HepG2 (cell line): Measurements from ENCODE around the gene CYLD. TPM values are rescaled to one million over a fixed set of nuclear protein-coding genes. Genes with fewer than 3 reads are reported as not detected.
A peak's percentile ranks its signal among the peaks of the same experiment; 100 is the strongest.

Experiments used
- ATAC-seq: fragments of 200-7000 bp; cut with Tn5 transposase; 3 replicates; pipeline ENCODE4 v1.9.1; 2020; ENCODE audit warnings: mild to moderate bottlenecking, moderate library complexity
- BruUV-seq: library from RNA; stranded (reverse); fragments of 400-500 nt; replicated peaks from 2 replicates; lab custom pipeline; 2021; lab: Mats Ljungman, UMichigan
- CTCF ChIA-PET: fragments of 300-600 bp; formaldehyde crosslinking; extraction: SDS; loops from one replicate; lab custom pipeline; 2021; ENCODE audit warnings: low total read pairs, inconsistent platforms, low intra/inter-chr PET ratio; lab: Yijun Ruan, JAX
- POLR2A ChIA-PET: fragments of 350-600 bp; sonication (Branson Sonifier 250); formaldehyde crosslinking; loops from one replicate; lab custom pipeline; 2020; ENCODE audit warnings: antibody characterized with exemption, inconsistent platforms; lab: Yijun Ruan, JAX
- DNase-seq: peaks from one replicate; pipeline ENCODE4 v3.0.0-alpha.2; 2015; ENCODE audit warnings: low spot score
- FAIRE-seq: peaks from 3 replicates; lab custom pipeline; 2011; peaks lifted over from hg19 to GRCh38; lab: Jason Lieb, UNC
- H2AFZ ChIP-seq: one replicate; pipeline ENCODE4 v1.6.1; 2011; ENCODE audit warnings: low read length, inconsistent platforms
- H3K27ac ChIP-seq: fragments of 300-600 bp; 3 replicates; pipeline ENCODE4 v1.8.0; 2011; ENCODE audit warnings: mixed run types, mild to moderate bottlenecking, mixed read lengths, low read length, inconsistent platforms; ENCODE audit not compliant: insufficient read depth; ENCODE audit errors: extremely low read length
- H3K27me3 ChIP-seq, 2 experiments: fragments of 200-600 bp in 1 of 2; 2 replicates in 1 of 2; 3 replicates in 1 of 2; pipeline versions ENCODE4 v1.6.0 to v1.8.0; 2011; ENCODE audit warnings: low read length in 2 of 2, mild to moderate bottlenecking in 2 of 2, moderate library complexity in 2 of 2, inconsistent platforms in 1 of 2; ENCODE audit not compliant: insufficient read depth in 2 of 2, control insufficient read depth in 1 of 2
- H3K36me3 ChIP-seq, 2 experiments: fragments of 200-600 bp in 1 of 2; replicated peaks in 1 of 2; 2 replicates in 1 of 2; 3 replicates in 1 of 2; pipeline versions ENCODE4 v1.5.1 to v1.8.0; 2011; ENCODE audit warnings: low read length in 2 of 2, inconsistent platforms in 1 of 2; ENCODE audit not compliant: insufficient read depth in 2 of 2, control insufficient read depth in 1 of 2
- H3K4me1 ChIP-seq: 2 replicates; pipeline ENCODE4 v1.5.1; 2012; ENCODE audit warnings: low read length, inconsistent platforms; ENCODE audit not compliant: insufficient read depth
- H3K4me2 ChIP-seq: 2 replicates; pipeline ENCODE4 v1.6.0; 2011; ENCODE audit warnings: low read depth, low read length, inconsistent platforms
- H3K4me3 ChIP-seq, 3 experiments: fragments of 200-600 bp in 1 of 3; sonication (generic), shearing (Covaris generic) in 1 of 3; replicated peaks in 1 of 3; 2 replicates each; pipeline ENCODE4 v1.5.1; 2011 to 2016; ENCODE audit warnings: low read length in 3 of 3, inconsistent platforms in 2 of 3, low read depth in 2 of 3, mild to moderate bottlenecking in 2 of 3, control low read depth in 1 of 3, mixed read lengths in 1 of 3; ENCODE audit not compliant: insufficient read depth in 1 of 3
- H3K79me2 ChIP-seq: one replicate; pipeline ENCODE4 v1.6.1; 2011; ENCODE audit warnings: low read length, inconsistent platforms; ENCODE audit not compliant: insufficient read depth
- H3K9ac ChIP-seq: 2 replicates; pipeline ENCODE4 v1.6.0; 2011; ENCODE audit warnings: mild to moderate bottlenecking, low read depth, low read length, inconsistent platforms; ENCODE audit not compliant: insufficient read depth
- H3K9me3 ChIP-seq: 2 replicates; pipeline ENCODE4 v1.5.1; 2012; ENCODE audit warnings: mild to moderate bottlenecking, low read length
- H4K20me1 ChIP-seq: 2 replicates; pipeline ENCODE4 v1.6.0; 2011; ENCODE audit warnings: inconsistent platforms, mild to moderate bottlenecking, low read length, moderate library complexity; ENCODE audit not compliant: insufficient read depth
- ASH2L ChIP-seq: fragments of 300-600, 200-600 bp; sonication (generic); IDR thresholded peaks from 2 replicates; pipeline ENCODE4 v1.7.0; 2017; ENCODE audit warnings: low read depth, mild to moderate bottlenecking, moderate library complexity, mixed read lengths, low read length; ENCODE audit not compliant: insufficient read length
- HIC2 ChIP-seq: sonication (generic); formaldehyde crosslinking; IDR thresholded peaks from 2 replicates; pipeline ENCODE4 v1.9.0; 2022; ENCODE audit warnings: low read depth, missing genetic modification reagents
- KDM5A ChIP-seq: fragments of 200-600 bp; sonication (generic); IDR thresholded peaks from 2 replicates; pipeline ENCODE4 v1.7.0; 2018; ENCODE audit warnings: antibody characterized with exemption, mild to moderate bottlenecking, low read length, borderline replicate concordance
- MBNL3 ChIP-seq: fragments of 250-450 bp; sonication (Bioruptor Pico); conservative IDR thresholded peaks from 2 replicates; pipeline ENCODE4 v1.8.0; 2022; ENCODE audit warnings: mild to moderate bottlenecking, inconsistent platforms
- MYC ChIP-seq: sonication (generic); formaldehyde crosslinking; IDR thresholded peaks from 2 replicates; pipeline ENCODE4 v1.9.0; 2021; ENCODE audit warnings: missing genetic modification reagents, borderline replicate concordance
- SETDB1 ChIP-seq: sonication (generic); formaldehyde crosslinking; IDR thresholded peaks from 2 replicates; pipeline ENCODE4 v1.5.1; 2020; ENCODE audit warnings: missing genetic modification reagents, mild to moderate bottlenecking, borderline replicate concordance
- SKIL ChIP-seq: sonication (generic); formaldehyde crosslinking; IDR thresholded peaks from 2 replicates; pipeline ENCODE4 v1.8.0; 2022; ENCODE audit warnings: missing genetic modification reagents, mild to moderate bottlenecking, moderate library complexity, borderline replicate concordance
- TEAD2 ChIP-seq: sonication (generic); formaldehyde crosslinking; IDR thresholded peaks from 2 replicates; pipeline ENCODE4 v1.9.0; 2021; ENCODE audit warnings: missing genetic modification reagents
- ZFAT ChIP-seq: sonication (generic); formaldehyde crosslinking; conservative IDR thresholded peaks from 2 replicates; pipeline ENCODE4 v1.8.1; 2023; ENCODE audit warnings: missing genetic modification reagents, inconsistent platforms
- ZNF615 ChIP-seq: sonication (generic); formaldehyde crosslinking; IDR thresholded peaks from 2 replicates; pipeline ENCODE4 v1.5.0; 2020; ENCODE audit warnings: mild to moderate bottlenecking, missing genetic modification reagents, borderline replicate concordance
- ZNF670 ChIP-seq: sonication (generic); formaldehyde crosslinking; IDR thresholded peaks from 2 replicates; pipeline ENCODE4 v1.8.0; 2022; ENCODE audit warnings: mild to moderate bottlenecking, missing genetic modification reagents, borderline replicate concordance
- ZNF766 ChIP-seq: sonication (generic); formaldehyde crosslinking; IDR thresholded peaks from 2 replicates; pipeline ENCODE4 v1.5.0; 2020; ENCODE audit warnings: missing genetic modification reagents, borderline replicate concordance
- ZNF784 ChIP-seq: sonication (generic); formaldehyde crosslinking; IDR thresholded peaks from 2 replicates; pipeline ENCODE4 v1.5.1; 2020; ENCODE audit warnings: missing genetic modification reagents, mild to moderate bottlenecking, borderline replicate concordance
- ZSCAN29 ChIP-seq: sonication (generic); formaldehyde crosslinking; conservative IDR thresholded peaks from 2 replicates; pipeline ENCODE4 v1.4.0; 2020; ENCODE audit warnings: mild to moderate bottlenecking, missing genetic modification reagents
- WGBS: methylation state at CpG from one replicate; pipeline ENCODE4 v1.1.6; 2017; ENCODE audit warnings: low lambda C conversion rate; 5-methylcytosine and 5-hydroxymethylcytosine counted together
- in situ Hi-C: cut with HindIII; loops from 2 replicates; pipeline ENCODE4 v1.10.0; 2017; ENCODE audit warnings: low pct_unique_long_range_greater_than_20kb; ENCODE audit not compliant: extremely low pct_ligation_motif_present
- intact Hi-C: fragments of 100-400 bp; cut with micrococcal nuclease; formaldehyde crosslinking; loops from one replicate; pipeline ENCODE4 v1.10.0; 2022; ENCODE audit not compliant: unreplicated experiment
- polyA plus RNA-seq, 8 experiments: library from polyadenylated mRNA; depleted of rRNA in 3 of 8; stranded (reverse) in 7 of 8; unstranded in 1 of 8; fragments of >200 nt; fragmentation: Illumina TruSeq in 4 of 8; extraction: Trizol in 4 of 8; gene quantifications; 2 replicates each; pipeline versions ENCODE4 v1.2.1 to v1.2.3, GENCODE V29; 2011 to 2016; ENCODE audit warnings: low read depth in 4 of 8, missing spikeins in 1 of 8, mixed read lengths in 1 of 8; ENCODE audit not compliant: insufficient read depth in 1 of 8
- total RNA-seq, 5 experiments: library from RNA; depleted of rRNA; stranded (reverse); fragments of >200 nt; fragmentation: Illumina TruSeq; extraction: Trizol; gene quantifications; 2 replicates each; pipeline ENCODE4 v1.2.3, GENCODE V29; 2016; ENCODE audit warnings: low read depth in 1 of 5

Gene CYLD
- total and polyA plus RNA-seq, 2 of the 13 experiments (the other 11 are each of a cell fraction or from before 2014, with no cell fraction given) = 6.1 to 11.4 TPM

- FAIRE-seq (no peak), DNase-seq (no peak), ATAC-seq (no peak)
- ChIA-PET POLR2A (interaction anchor here (1.1 to 1.6 kb wide), 3 partner anchors 22 to 44 kb away, joined by 4 to 6 read pairs (median 4); partner anchors contain the start of gene CYLD), CTCF (no interaction called here)
- no peak for TF ChIP-seq TEAD2 (CRISPR knock-in tag)
- TF ChIP-seq SKIL (CRISPR knock-in tag) = 0 out of 2 replicates have a peak, but pooled peaks have one; percentile 17
- TF ChIP-seq KDM5A = no peak
- no peak for TF ChIP-seq ASH2L
- 0 out of 2 replicates have a peak, but pooled peaks have one; percentile 9 for TF ChIP-seq MYC
- TF ChIP-seq ZNF670 (CRISPR knock-in tag) = no peak
- no peak for TF ChIP-seq ZSCAN29 (CRISPR knock-in tag)
- no peak for TF ChIP-seq ZFAT (CRISPR knock-in tag)
- 0 out of 2 replicates have a peak, but pooled peaks have one; percentile 26 for TF ChIP-seq HIC2 (CRISPR knock-in tag)
- 0 out of 2 replicates have a peak, but pooled peaks have one; percentile 2 for TF ChIP-seq ZNF615
- TF ChIP-seq ZNF766 = no peak
- no peak for TF ChIP-seq ZNF784 (CRISPR knock-in tag)
- TF ChIP-seq SETDB1 (CRISPR knock-in tag) = no peak
- TF ChIP-seq MBNL3 (CRISPR knock-in tag) = no peak
- Histone ChIP-seq H3K79me2 (no peaks in the 10 kb centered on the region), H3K36me3 (no peaks in the 10 kb centered on the region), H2AFZ (no peak overlapping the region), H3K4me2 (peak overlapping the region; percentile 67), H3K4me3 (peak overlapping the region in 1 of 3 experiments; percentile 37; a peak in 1 of 6 replicates), H3K27me3 (peaks cover 3 to 23% of the 10 kb centered on the region in 2 experiments; a peak in 4 of 5 replicates), H3K4me1 (peaks cover 71% of the 10 kb centered on the region), H4K20me1 (no peaks in the 10 kb centered on the region), H3K9me3 (no peaks in the 10 kb centered on the region), H3K9ac (no peak overlapping the region), H3K27ac (no peak overlapping the region)
- 98% methylated on average over 5 of the region's 5 CpGs for WGBS
- in situ Hi-C loops = no loop called here
- BruUV-seq = no TSS peak
- intact Hi-C loops = no loop called here
Observed at GRCh38 chr16:50697421-50697715, 44.5 kb upstream of the CYLD start.
